Sigmoid colon (tissue), 7 donors: ENCODE results near the gene SLC7A6OS. TPM values are rescaled to one million over a fixed set of nuclear protein-coding genes. Genes with fewer than 3 reads are reported as not detected.

Experiments
- DNase-seq: peaks from one replicate; pipeline ENCODE4 v3.0.0-alpha.2; 2019
- H3K27ac ChIP-seq, 4 donors: fragments of 200-600 bp; sonication (generic); one replicate each; pipeline ENCODE4 v1.5.1; 2016 to 2019; ENCODE audit warnings: mild to moderate bottlenecking in 1 of 4
- H3K27me3 ChIP-seq, 3 donors: fragments of 200-600 bp; sonication (generic); one replicate each; pipeline ENCODE4 v1.5.1; 2019; ENCODE audit warnings: mild to moderate bottlenecking in 1 of 3
- H3K36me3 ChIP-seq, 4 donors: fragments of 200-600 bp; sonication (generic); one replicate each; pipeline ENCODE4 v1.5.1; 2016 to 2019
- H3K4me1 ChIP-seq, 4 donors: fragments of 200-600 bp; sonication (generic); one replicate each; pipeline ENCODE4 v1.5.1; 2017 to 2019
- H3K4me3 ChIP-seq, 4 donors: fragments of 200-600 bp; sonication (generic); one replicate each; pipeline ENCODE4 v1.5.1; 2017 to 2019; ENCODE audit warnings: mild to moderate bottlenecking in 2 of 4, moderate library complexity in 1 of 4
- H3K9me3 ChIP-seq, 4 donors: fragments of 200-600 bp in 3 of 4; sonication (generic) in 3 of 4; one replicate each; pipeline versions ENCODE4 v1.5.1 to v1.6.1; 2013 to 2019
- CTCF ChIP-seq, 4 experiments: fragments of 450-650 bp in 3 of 4; fragments of 200-600 bp in 1 of 4; IDR thresholded peaks; one replicate each; pipeline ENCODE4 v1.5.1; 2016 to 2019; ENCODE audit warnings: antibody characterized with exemption in 4 of 4, mild to moderate bottlenecking in 3 of 4, moderate library complexity in 2 of 4
- EP300 ChIP-seq, 4 donors: sonication (generic); formaldehyde crosslinking; IDR thresholded peaks; one replicate each; pipeline ENCODE4 v1.6.1; 2017; ENCODE audit warnings: antibody characterized with exemption in 4 of 4
- POLR2A ChIP-seq, 2 donors: fragments of 450-650 bp; IDR thresholded peaks; one replicate each; pipeline ENCODE4 v1.6.1; 2016; ENCODE audit warnings: antibody characterized with exemption in 2 of 2, mild to moderate bottlenecking in 2 of 2, moderate library complexity in 2 of 2
- POLR2AphosphoS5 ChIP-seq, 4 donors: sonication (generic); formaldehyde crosslinking; IDR thresholded peaks; one replicate each; pipeline ENCODE4 v1.6.1; 2017; ENCODE audit warnings: antibody characterized with exemption in 4 of 4
- WGBS, 2 donors: extraction: QIAGEN DNeasy Blood & Tissue Kit; methylation state at CpG; one replicate each; pipeline ENCODE4 v1.1.7; 2013; 5-methylcytosine and 5-hydroxymethylcytosine counted together
- intact Hi-C: fragments of 100-400 bp; cut with DNase I; formaldehyde crosslinking; loops from one replicate; pipeline ENCODE4 v1.15.1; 2023
- polyA plus RNA-seq, 3 donors: library from polyadenylated mRNA; stranded (reverse); fragments of 200-250 nt; gene quantifications; one replicate each; pipeline ENCODE4 v1.2.3, GENCODE V29; 2013
- total RNA-seq, 4 donors: library from RNA; depleted of rRNA; stranded (reverse); fragments of >200 nt; gene quantifications; one replicate each; pipeline ENCODE4 v1.1.0, GENCODE V29; 2016
- donor health status: healthy with polysubstance abuse.
- donor health status: Bipolar disorder and iron deficiency.
- donor health status: healthy.

SLC7A6OS gene
- total and polyA plus RNA-seq, 7 donors, result 4.8 to 20.8 (median 10.0) TPM

GRCh38 chr16:68338326-68339119 is 27.8 kb upstream of the SLC7A6OS start:
- no peaks in the 10 kb centered on the region for H3K4me1 ChIP-seq
- no peak for TF ChIP-seq CTCF (IDR thresholded peaks at IDR 0.05)
- TF ChIP-seq POLR2A (IDR thresholded peaks at IDR 0.05), result no peak
- no peak for TF ChIP-seq POLR2AphosphoS5 (IDR thresholded peaks at IDR 0.05)
- TF ChIP-seq EP300 (IDR thresholded peaks at IDR 0.05), result no peak
- H3K9me3 ChIP-seq, result no peaks in the 10 kb centered on the region
- H3K27ac ChIP-seq, result no peak overlapping the region
- no peak for DNase-seq
- H3K36me3 ChIP-seq, result peaks cover 21 to 77% (median 47%) of the 10 kb centered on the region in 4 donors
- H3K4me3 ChIP-seq, result no peak overlapping the region
- H3K27me3 ChIP-seq, result no peaks in the 10 kb centered on the region
- 95 to 98% methylated on average over 16 of the region's 16 CpGs for WGBS, 2 donors
- intact Hi-C loops, result no loop called here

- peaks cover 17 to 52% (median 29%) of the 10 kb centered on the region in 4 donors for H3K36me3 ChIP-seq
- no peaks in the 10 kb centered on the region for H3K27me3 ChIP-seq
- no peak overlapping the region for H3K4me3 ChIP-seq
- no peak for TF ChIP-seq POLR2AphosphoS5 (IDR thresholded peaks at IDR 0.05)
- no peak for TF ChIP-seq CTCF (IDR thresholded peaks at IDR 0.05)
- TF ChIP-seq POLR2A (IDR thresholded peaks at IDR 0.05), result no peak
- no peak for TF ChIP-seq EP300 (IDR thresholded peaks at IDR 0.05)
- H3K4me1 ChIP-seq, result peaks cover 0 to 8% (median 0%) of the 10 kb centered on the region in 4 donors
- intact Hi-C loops, result no loop called here
- no peaks in the 10 kb centered on the region for H3K9me3 ChIP-seq
- no peak overlapping the region for H3K27ac ChIP-seq
- no peak for DNase-seq
- 91 to 93% methylated on average over 5 of the region's 5 CpGs for WGBS, 2 donors
Observed at GRCh38 chr16:68335175-68335574, 24.4 kb upstream of the SLC7A6OS start.

GRCh38 chr16:68332411-68333121 is 21.8 kb upstream of the SLC7A6OS start:
- TF ChIP-seq POLR2AphosphoS5 (IDR thresholded peaks at IDR 0.05) (peak in 1 of 4 donors; percentile 3), EP300 (IDR thresholded peaks at IDR 0.05) (no peak), POLR2A (IDR thresholded peaks at IDR 0.05) (no peak)
- Histone ChIP-seq H3K27me3 (no peaks in the 10 kb centered on the region), H3K27ac (peak overlapping the region in 3 of 4 donors; percentile 13 to 35 (median 14)), H3K4me3 (no peak overlapping the region), H3K9me3 (no peaks in the 10 kb centered on the region), H3K4me1 (peaks cover 0 to 8% (median 0%) of the 10 kb centered on the region in 4 donors), H3K36me3 (peaks cover 3 to 33% (median 5%) of the 10 kb centered on the region in 4 donors)
- no peak for DNase-seq
- 47 to 53% methylated on average over 7 of the region's 7 CpGs for WGBS, 2 donors
- intact Hi-C loops, result no loop called here

- 33 to 57% methylated on average over 4 of the region's 4 CpGs for WGBS, 2 donors
- H3K27ac ChIP-seq, result peak overlapping the region in 2 of 4 donors; percentile 13 to 14
Observed at GRCh38 chr16:68331879-68332410, 21.2 kb upstream of the SLC7A6OS start.

More at GRCh38 chr16:68331879-68332410, 21.2 kb upstream of the SLC7A6OS start:
- intact Hi-C loops, result no loop called here
- Histone ChIP-seq H3K9me3 (no peaks in the 10 kb centered on the region), H3K36me3 (peaks cover 0 to 33% (median 0%) of the 10 kb centered on the region in 4 donors), H3K4me1 (peaks cover 0 to 8% (median 0%) of the 10 kb centered on the region in 4 donors), H3K27me3 (no peaks in the 10 kb centered on the region), H3K4me3 (no peak overlapping the region)
- no peak for TF ChIP-seq EP300 (IDR thresholded peaks at IDR 0.05)
- no peak for TF ChIP-seq CTCF (IDR thresholded peaks at IDR 0.05)
- TF ChIP-seq POLR2AphosphoS5 (IDR thresholded peaks at IDR 0.05), result no peak
- no peak for TF ChIP-seq POLR2A (IDR thresholded peaks at IDR 0.05)
- no peak for DNase-seq
